ENCODE data around the gene B4GALT4.

Gene B4GALT4

GRCh38 chr3:119219069-119219468, 21.6 kb downstream of the B4GALT4 start:
- no peak for TF ChIP-seq CTCF (conservative IDR thresholded peaks at IDR 0.05)
- no peak overlapping the region for H3K27ac ChIP-seq

GRCh38 chr3:119211803-119212202, 28.9 kb downstream of the B4GALT4 start:
- no peak for TF ChIP-seq CTCF (conservative IDR thresholded peaks at IDR 0.05)

GRCh38 chr3:119211193-119211592, 29.5 kb downstream of the B4GALT4 start:
- no peak overlapping the region for H3K27ac ChIP-seq
- TF ChIP-seq CTCF (conservative IDR thresholded peaks at IDR 0.05) = no peak

More at GRCh38 chr3:119211803-119212202, 28.9 kb downstream of the B4GALT4 start:
- no peak overlapping the region for H3K27ac ChIP-seq

GRCh38 chr3:119207512-119207875, 33.2 kb downstream of the B4GALT4 start:
- TF ChIP-seq CTCF (conservative IDR thresholded peaks at IDR 0.05) = no peak
- no peak overlapping the region for H3K27ac ChIP-seq

GRCh38 chr3:119206611-119207511, 33.8 kb downstream of the B4GALT4 start:
- TF ChIP-seq CTCF (conservative IDR thresholded peaks at IDR 0.05) = no peak
- H3K27ac ChIP-seq = no peak overlapping the region

- no peak overlapping the region for H3K27ac ChIP-seq
- no peak for TF ChIP-seq CTCF (conservative IDR thresholded peaks at IDR 0.05)
Measured at GRCh38 chr3:119205685-119206084, 35.0 kb downstream of the B4GALT4 start.

- no peak overlapping the region for H3K27ac ChIP-seq
- no peak for TF ChIP-seq CTCF (conservative IDR thresholded peaks at IDR 0.05)
Measured at GRCh38 chr3:119205209-119205608, 35.5 kb downstream of the B4GALT4 start.

All from VCaP (cell line).